Inferior parietal cortex (tissue), 1 donor: Measurements from ENCODE around the gene ACTA2.
"Not testable (repeated sequence)": the region's sequence is repeated elsewhere in the genome, so short reads cannot be mapped to it uniquely, and the experiment has no call there.

Source experiments
- DNase-seq: peaks from one replicate; pipeline ENCODE4 v3.0.0-alpha.2; 2016; ENCODE audit errors: extremely low spot score

Gene ACTA2

DNA sequence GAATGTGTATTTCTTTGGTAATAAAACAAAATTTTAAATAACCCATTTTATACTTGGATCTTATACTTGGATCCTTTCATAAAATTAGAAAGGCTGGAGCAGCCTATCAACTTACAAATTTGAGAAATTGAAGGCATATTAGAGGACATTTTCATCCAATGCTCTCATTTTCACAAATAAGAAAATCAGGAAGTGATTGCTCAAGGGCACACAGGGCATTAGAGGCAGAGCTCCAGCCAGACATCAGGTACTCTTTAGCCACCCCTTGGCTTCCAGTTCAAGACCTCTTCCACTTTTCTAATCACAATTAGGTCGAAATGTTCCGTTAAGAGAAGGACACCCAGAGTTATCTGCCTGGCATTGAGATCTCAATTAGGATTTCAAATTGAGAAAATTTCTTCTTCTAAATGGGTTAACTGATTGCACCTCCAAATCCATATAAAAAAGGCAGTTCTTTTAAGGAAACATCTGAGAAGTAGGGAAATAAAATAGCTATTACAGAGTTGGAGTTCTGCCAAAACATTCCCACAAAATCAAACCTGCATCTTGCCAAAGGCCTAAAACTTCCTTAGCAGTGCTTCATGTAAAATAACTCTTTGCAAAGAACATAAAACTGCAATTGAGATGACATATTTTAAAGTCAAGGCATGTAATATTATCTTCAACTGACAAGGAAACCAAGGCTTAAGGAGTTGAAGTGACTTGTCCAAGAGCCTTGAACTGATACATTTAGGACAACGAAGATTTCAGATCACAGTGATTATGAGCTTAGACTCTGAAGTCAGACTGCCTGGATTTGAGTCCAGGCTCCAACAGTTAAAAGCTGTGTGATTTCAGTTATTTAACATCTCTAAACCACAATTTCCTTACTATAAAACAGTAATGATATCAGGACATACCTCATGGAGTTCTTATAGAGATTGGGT is 2.4 kb downstream of the ACTA2 start:
- DNase-seq = no peak

DNA sequence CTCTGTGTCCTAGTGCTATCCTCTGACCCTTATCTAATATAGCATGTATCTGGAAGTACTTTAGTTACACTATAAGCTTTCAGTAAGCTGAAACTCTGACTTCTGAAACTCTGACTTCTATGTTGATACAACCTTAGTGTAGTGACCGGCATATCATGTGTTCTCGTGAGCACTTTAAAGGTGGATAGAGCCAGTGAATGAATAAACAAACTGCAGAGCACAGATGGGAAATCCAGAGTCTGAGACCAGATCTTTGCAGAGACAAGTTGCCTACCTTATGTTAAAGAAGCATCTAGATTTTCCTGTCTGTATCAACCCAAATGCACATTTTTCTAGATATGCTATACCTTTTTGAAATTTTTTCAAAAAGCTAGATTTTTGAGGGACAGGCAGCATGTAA is 3.5 kb downstream of the ACTA2 start:
- DNase-seq = no peak

DNA sequence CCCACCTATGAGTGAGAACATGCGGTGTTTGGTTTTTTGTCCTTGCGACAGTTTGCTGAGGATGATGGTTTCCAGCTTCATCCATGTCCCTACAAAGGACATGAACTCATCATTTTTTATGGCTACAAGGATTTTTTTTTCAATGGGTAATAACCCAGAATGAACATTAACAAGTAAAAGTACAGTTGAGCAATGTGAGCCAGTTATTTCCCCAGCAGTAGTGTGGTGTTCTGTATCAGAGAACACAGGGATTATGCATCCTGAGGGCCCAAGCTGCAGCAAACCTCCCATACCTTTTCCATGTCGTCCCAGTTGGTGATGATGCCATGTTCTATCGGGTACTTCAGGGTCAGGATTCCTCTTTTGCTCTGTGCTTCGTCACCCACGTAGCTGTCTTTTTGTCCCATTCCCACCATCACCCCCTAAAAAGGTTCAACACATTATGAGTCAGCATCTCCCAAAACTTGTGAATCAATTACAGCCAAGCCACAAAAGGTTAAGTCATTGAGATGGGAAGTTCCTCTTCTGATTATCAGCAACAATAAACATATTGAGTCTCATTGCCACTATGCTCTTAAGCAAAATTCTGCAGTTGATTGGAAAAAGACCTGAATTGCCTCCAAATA is 5.5 kb downstream of the ACTA2 start:
- DNase-seq = no peak

DNA sequence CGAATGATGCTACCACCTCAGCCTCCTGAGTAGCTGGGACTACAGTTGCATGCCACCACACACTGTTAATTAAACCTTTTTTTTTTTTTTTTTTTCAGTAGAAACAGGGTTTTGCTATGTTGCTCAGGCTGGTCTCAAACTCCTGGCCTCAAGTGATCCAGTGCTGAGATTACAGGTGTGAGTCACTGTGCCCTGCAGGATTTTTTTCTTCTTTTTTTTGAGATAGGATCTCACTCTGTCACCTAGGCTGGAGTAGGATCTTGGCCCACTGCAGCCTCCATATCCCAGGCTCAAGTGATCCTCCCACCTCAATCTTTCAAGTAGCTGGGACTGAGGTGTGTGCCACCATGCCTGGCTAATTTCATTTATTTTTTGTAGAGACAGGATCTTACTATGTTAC is 6.4 kb downstream of the ACTA2 start:
- DNase-seq = no peak

DNA sequence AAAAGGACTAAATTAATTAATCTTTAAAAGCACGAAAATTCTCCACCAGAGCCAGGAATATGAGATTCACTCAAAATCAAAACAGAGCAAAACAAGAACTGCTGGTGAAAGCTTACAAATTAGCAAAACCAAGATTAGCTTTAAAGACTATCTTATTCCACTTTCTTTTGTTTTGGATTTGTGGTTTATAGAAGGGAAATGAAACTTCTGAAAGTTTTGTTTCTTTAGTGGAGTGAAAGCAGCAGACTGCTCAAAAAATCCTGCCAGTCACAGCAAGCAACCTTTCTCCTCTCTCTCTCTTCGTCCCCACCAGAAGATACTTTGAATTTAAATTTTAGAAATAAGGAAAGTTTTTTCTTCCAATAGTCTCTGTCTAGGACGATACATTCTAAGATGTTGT is 7.8 kb downstream of the ACTA2 start:
- DNase-seq = no peak

DNA sequence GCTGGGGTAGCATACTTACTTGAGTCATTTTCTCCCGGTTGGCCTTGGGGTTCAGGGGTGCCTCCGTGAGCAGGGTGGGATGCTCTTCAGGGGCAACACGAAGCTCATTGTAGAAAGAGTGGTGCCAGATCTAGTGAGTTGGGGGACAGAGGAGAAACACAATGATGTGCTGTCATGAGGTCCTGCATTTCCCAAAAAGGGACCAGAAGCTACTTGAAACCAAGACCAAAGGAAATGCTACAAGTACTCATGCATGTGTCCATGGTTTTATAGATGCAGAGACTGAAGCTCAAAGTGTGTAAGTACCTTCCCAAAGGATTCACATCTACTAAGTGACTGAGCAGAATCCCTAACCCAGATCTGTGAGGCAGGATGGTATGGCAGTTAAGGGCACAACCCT is 8.8 kb downstream of the ACTA2 start:
- DNase-seq = no peak

DNA sequence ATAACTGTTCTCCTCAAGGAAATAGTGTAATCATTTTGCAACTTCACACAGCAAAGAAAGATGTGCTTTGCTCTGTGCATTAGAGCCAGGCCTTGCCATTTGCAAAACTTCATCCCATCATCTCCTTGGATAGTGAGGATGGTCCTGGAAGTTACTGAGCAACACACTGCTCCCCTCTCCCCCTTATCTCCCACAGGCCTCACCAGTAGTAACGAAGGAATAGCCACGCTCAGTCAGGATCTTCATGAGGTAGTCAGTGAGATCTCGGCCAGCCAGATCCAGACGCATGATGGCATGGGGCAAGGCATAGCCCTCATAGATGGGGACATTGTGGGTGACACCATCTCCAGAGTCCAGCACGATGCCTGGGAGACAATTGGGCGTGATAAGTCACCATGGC is 11.5 kb downstream of the ACTA2 start:
- no peak for DNase-seq

DNA sequence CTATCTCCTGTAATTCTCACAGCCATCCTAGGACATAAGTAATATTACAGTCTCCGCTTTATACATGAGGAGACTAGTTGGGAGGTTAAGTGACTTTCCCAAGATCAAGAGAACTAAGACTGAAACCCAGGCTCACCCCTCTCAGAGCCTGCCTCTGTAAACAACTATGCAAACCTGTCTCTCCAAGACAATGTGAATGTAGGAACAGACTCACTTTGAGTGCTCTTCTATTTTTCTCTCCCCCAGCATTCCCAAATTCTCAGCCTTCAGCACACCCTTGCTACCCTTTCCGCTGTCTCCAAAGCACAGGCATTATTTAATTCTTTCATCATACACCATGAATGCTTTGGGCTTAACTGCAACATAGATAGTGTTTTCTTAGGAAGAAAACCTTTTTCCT is 13.6 kb downstream of the ACTA2 start:
- DNase-seq = no peak

DNA sequence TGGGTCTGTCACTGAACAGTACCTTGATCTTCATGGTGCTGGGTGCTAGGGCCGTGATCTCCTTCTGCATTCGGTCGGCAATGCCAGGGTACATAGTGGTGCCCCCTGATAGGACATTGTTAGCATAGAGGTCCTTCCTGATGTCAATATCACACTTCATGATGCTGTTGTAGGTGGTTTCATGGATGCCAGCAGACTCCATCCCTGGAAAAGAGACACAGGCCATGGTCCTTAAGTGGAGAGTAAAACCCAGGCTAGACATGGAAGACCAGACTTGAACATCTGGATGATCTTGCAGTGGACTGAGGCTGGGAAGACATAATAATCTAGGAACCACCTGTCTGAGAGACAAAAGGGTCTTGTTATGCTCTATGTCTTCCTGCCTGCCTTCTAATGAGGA is 14.5 kb downstream of the ACTA2 start:
- DNase-seq = no peak

DNA sequence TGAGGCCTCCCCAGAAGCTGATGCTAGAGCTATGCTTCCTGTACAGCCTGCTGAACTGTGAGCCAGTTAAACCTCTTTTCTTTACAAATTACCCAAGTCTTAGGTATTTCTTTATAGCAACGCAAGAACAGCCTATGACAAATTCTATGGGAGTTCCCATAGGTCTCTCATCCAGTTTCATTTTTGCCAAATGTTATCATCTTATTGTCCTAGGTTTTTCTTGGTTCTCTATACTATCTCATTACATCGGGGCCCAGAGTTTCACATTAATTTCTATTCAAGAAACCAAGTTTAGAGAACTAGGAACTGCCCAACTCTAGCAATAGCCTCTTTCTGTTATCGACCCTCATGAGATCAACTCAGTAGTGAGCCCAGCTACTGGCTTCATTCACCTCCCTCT is 15.9 kb downstream of the ACTA2 start:
- DNase-seq = no peak

DNA sequence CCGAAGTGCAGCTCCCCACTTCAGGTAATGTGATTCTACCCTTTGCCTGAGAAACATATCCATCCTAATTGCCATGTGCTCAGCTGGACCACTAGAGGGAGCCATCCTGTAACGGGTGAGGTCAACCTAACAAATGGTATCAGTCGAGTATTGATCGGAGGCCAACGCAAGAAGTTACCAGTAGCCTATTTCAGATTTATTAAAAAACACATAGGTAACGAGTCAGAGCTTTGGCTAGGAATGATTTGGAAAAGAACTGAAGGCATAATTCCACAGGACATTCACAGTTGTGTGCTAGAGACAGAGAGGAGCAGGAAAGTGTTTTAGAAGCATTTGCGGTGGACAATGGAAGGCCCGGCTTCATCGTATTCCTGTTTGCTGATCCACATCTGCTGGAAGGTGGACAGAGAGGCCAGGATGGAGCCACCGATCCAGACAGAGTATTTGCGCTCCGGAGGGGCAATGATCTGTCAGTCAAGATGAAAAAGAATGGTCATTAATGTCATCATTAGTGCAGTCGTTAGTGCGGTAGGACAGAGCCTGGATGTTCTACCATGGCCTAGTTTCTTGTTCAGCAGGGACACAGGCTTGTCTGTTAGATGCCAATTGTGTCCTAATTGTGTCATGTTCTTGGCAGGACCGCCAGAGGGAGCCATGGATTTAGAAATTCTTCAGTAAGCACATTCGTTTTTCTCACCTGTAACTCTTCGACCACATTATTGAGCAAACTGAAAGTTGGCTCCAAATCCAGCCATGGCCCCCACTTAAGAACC is 17.5 kb downstream of the ACTA2 start:
- peak; percentile 83 for DNase-seq

DNA sequence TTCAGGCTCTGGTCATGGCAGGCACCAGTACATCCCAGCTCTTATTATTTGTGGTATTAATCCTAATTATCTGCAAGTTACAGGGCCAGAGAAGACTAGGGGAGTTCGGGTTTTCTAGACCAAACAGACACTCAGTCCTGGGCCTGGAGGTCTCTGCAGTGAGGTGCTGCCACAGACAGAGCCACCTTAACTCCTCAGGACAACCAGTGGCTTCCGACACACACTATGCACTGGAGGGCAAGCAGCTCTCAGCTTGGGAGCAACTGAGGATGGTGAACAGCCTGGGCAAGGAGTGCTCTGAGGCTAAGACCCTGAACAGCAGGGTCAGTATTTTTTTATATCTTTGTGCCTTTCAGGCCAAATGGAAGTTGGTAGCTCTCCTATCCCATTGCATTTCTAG is 19.0 kb downstream of the ACTA2 start:
- DNase-seq = no peak

DNA sequence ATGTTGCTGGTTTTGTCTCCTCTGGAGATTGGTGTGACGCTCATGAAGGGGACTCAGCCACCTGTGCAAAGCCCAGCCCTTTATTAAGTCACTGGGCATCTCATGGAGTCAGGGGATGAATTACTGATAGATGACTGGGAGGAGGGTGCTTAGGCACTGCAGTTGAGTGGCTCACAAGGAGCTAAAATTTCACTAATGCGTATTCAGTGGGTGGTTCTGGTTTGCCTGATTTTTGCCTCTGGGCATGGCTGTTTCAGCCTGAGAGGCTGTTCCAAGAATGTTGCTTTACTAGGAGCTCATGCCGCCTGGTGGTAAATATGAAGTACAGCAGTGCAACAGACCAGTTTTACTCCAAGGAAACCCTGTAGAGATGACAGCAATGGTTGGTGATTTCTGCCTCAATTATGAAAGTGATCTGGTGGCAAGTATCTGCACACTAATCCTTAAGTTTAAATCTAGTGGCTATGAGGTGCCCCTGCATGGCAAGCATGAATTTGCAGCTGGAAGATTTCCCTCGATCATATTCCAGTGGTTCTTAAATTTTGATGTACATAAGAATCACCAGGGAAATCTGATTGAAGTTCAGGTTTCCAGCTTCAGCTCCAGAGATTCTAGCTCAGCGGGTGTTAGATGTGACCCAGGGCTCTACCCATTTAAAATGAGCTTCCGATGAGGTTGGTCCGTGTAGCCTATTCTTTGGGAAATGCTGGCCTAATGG is 19.9 kb downstream of the ACTA2 start:
- DNase-seq = peak; percentile 81

DNA sequence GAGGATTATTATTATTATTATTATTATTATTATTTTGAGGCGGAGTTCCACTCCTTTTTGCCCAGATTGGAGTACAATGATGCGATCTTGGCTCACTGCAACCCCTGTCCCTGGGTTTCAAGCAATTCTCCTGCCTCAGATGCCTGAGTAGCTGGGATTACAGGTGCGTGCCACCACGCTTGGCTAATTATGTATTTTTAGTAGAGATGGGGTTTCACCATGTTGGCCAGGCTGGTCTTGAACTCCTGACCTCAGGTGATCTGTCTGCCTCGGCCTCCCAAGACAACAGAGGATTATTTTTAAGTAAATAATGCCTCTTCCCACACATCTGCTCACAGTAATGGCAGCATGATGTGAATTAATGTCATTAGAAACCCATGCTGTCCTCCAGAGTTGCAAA is 20.5 kb downstream of the ACTA2 start:
- DNase-seq = not testable (repeated sequence)

DNA sequence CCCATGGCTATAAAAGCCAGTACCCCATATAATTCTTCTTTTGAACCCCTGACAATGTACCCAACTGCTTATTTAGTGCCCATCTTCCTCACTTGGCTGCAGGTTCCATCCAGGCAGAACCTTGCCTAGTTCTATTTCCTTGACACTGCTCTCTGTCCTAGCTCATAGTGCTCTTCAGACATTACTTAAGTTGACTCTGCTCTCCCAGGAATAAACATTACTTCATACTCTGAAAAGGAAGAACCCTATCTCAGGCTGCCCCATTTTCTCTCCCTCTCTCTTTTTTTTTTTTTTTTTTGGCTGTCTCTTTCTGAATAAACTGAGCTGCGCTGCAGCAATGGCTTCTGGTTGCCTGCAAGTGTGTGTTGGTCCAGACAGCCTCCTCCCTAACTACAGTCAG is 21.0 kb downstream of the ACTA2 start:
- DNase-seq = no peak

DNA sequence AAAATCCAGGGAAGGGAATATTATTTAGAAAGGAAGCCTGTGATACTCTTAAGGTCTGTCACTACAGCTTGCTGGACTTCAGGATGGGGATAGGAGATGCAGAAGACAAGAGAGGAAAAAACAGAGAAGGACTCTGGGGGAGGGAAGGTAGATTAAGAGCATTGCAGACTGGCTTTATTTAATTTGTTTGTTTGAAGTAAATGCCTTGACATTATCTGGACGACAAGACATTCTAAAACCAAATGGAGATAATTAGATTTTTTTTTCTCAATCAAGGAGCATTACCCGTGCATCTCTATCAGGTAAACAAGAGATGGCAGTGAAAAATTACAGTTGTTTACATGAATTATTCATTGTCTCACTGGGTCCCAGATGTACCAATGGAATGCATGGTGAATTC is 24.3 kb downstream of the ACTA2 start:
- DNase-seq = no peak

DNA sequence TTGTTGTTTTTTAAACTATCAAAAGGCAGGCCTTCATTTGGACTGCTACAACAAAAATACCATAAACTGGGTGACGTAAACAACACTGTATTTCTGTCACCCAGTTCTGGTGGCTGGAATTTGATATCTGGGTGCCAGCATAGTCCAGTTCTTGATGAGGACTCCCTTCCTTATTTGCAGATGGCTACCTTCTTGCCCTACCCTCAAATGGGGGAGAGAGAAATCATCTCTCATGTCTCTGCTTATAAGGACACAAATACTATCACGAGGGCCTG is 25.2 kb downstream of the ACTA2 start:
- no peak for DNase-seq

DNA sequence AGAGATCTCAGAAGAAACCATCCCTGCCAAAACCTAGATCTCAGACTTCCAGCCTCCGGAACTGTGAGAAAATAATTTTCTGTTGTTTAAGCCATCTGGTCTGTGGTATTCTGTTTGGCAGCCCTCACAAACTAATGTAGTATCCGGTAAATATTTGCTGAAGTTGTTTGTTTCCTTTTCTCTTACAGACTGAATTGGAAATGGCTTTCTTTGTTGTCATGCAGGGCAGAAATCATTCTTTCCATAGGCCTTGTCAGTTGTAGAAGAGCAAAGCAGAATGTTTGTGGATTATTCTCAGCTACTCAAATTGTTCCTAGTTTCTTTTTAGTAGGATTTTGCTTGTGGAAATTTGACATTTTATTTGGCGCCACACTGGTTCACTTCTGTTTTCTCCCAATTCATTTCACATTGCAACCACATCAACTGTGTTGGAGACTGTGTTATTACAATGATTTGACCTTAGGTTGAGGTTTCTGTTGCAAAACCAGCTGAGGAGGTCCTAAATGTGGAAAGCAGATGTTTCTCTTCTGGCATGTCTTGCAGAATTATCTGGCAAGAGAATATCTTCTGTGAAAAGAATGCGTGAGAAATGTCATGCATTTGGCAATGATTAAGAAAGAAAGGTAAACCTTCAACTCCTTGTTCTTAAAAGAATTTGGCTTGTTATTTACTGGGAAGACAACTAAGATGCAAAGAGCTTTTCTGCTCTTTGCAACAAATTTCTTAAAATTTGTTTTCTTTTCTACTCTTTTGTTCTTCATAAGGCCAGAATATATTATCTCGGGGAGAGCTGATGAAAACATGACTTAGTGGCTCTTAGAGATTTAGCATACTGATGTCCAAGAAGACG is 25.8 kb downstream of the ACTA2 start:
- DNase-seq = no peak

DNA sequence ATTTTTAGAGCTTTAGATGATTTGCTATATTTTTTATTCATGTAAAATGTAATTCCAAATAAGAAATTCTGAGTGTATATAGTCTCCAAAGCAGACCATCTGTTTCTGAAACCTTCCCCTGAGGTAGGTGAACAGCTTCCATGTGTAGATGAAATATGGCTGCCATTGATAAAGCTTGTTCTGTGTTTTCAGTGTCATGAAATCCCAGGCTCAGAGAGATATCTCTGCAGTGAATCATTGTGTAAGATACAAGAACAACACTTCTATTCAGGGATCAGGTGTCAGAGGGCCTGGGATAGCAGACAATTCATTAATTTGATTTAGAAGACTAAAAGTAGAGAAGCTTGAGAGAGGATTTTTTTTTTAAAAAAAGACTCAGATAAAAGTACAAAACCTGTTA is 29.1 kb downstream of the ACTA2 start:
- no peak for DNase-seq

DNA sequence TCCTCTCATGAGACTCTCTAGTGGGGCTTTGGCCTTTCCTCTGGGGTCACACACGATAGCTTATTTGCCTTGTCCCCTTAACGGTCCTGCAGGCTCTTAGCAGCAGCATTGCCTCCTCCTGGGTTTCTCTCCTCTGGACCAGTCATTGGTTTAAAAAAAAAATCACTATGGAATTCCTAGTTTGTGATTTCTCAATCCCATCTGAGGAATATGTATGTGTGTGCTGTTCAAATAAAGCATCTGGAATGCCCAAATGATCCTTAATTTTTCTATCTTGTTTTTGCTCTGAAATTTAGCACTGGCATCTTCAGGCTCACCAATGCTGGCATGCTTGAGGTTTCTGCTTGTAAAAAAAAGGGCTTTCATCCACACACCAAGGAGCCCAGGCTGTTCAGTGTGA is 30.5 kb downstream of the ACTA2 start:
- DNase-seq = no peak

DNA sequence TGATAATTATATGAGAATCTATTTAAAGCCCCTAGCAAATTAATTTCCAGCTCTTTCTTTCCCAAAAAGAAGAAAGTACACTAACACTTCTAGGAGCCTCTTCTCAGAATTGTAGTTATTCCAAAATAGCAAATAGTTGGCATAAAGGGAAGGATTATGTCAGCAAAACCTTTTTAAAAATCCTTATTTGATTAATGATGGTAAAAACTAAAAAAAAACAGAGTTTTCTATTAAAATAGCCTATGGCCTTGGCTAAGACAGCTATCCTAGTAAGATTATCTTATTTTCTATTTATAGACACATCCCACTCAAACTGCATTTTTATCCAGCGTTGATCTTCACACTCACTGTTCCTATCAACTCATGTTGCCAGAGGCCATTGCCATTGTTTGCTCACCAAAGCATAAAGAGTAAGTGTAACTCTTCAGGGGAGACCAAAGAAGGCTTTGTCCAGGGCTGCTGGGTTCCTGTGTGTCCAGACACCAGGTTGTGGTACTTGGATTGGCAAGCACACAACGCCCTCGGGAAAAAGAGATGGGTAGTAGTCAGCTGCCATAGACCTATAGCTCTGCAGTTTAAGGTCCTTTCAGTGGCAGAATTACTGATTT is 31.5 kb downstream of the ACTA2 start:
- DNase-seq = no peak
